ENCODE results near the gene ZNF273.

GRCh38 chr7:64905133-64905532, 2.1 kb downstream of the ZNF273 start:
- TF ChIP-seq POLR2A (IDR thresholded peaks at IDR 0.05; ENCODE audit: low read length) (no peak), GATA1 (IDR thresholded peaks at IDR 0.05; ENCODE audit: low read depth, low read length) (no peak)

All from erythroblast (primary cell).